SK-N-SH (cell line): ENCODE data around the gene SEC14L1.

Experiments
- NFIC ChIP-seq: IDR thresholded peaks from 2 replicates; pipeline ENCODE4 v1.4.0; 2012; ENCODE audit warnings: borderline replicate concordance
- NRF1 ChIP-seq: IDR thresholded peaks from 2 replicates; pipeline ENCODE4 v1.6.1; 2012; ENCODE audit warnings: low read depth, mild to moderate bottlenecking, low read length
- TF ChIP-seq, protein P1 (sequence below): IDR thresholded peaks from 2 replicates; pipeline ENCODE4 v1.4.0; 2012; ENCODE audit warnings: low read depth, borderline replicate concordance

DNA sequence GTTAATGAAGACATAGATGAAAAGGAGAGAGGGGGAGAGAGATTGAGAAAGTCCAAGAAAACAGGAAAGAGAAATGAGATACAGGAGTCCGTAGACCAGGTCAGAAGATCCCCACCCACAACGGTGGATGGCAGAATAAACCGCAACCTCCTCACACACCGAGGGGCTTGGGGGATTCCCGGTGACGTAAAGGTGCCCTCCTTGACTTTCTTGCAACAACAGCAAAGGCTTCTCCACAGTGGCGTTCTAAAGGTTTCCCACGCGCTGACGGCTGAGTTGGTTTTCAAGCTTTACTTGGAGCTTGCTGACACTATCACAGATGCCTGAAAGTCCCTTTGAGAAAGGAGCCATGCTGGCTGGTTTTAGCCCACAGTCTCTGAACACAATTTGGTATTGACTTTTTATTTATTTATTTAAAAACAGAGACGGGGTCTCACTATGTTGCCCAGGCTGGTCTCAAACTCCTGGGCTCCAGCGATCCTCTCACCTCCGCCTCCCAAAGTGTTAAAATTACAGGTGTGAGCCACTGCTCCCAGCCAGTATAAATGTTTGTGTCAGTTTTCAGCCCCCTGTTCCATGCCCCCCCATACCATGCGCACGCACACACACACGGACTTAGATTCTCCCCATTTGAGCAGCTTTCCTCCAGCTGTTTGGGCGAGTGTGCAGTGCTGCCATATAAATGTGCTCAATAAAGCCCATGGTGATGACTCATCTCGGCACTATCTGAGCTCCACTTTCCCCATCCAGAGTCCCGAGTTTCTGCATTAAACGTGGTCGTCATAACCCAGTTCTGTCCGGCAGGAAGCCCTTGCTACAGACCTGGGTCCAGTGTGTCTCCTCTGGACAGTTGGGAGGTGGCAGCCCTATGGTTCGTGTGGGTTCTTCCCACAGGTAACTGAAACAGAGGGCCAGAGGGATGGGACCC is 33.0 kb upstream of the SEC14L1 start:
- TF ChIP-seq, protein P1, sequence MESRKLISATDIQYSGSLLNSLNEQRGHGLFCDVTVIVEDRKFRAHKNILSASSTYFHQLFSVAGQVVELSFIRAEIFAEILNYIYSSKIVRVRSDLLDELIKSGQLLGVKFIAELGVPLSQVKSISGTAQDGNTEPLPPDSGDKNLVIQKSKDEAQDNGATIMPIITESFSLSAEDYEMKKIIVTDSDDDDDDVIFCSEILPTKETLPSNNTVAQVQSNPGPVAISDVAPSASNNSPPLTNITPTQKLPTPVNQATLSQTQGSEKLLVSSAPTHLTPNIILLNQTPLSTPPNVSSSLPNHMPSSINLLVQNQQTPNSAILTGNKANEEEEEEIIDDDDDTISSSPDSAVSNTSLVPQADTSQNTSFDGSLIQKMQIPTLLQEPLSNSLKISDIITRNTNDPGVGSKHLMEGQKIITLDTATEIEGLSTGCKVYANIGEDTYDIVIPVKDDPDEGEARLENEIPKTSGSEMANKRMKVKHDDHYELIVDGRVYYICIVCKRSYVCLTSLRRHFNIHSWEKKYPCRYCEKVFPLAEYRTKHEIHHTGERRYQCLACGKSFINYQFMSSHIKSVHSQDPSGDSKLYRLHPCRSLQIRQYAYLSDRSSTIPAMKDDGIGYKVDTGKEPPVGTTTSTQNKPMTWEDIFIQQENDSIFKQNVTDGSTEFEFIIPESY = no peak
- no peak for TF ChIP-seq NFIC
- no peak for TF ChIP-seq NRF1
